GM23338 (cell line): Measurements from ENCODE around the gene DRGX. TPM values are rescaled to one million over a fixed set of nuclear protein-coding genes. Genes with fewer than 3 reads are reported as not detected.

ENCODE experiments used
- ATAC-seq: fragments of 200-7000 bp; cut with Tn5 transposase; 3 replicates; pipeline ENCODE4 v1.9.1; 2020
- DNase-seq: peaks from one replicate; pipeline ENCODE4 v3.0.0-alpha.2; 2015; ENCODE audit warnings: low spot score
- H2AFZ ChIP-seq: fragments of 200-600 bp; sonication (generic); 2 replicates; pipeline ENCODE4 v1.8.0; 2016; ENCODE audit warnings: antibody characterized with exemption, mild to moderate bottlenecking, moderate library complexity
- H3F3A ChIP-seq: fragments of 200-600 bp; sonication (generic); replicated peaks from 2 replicates; pipeline ENCODE4 v1.8.0; 2017; ENCODE audit warnings: antibody characterized with exemption, mixed run types, low read depth
- H3K27ac ChIP-seq: fragments of 200-600 bp; sonication (generic); 2 replicates; pipeline ENCODE4 v1.6.1; 2016; ENCODE audit warnings: low read depth
- H3K27me3 ChIP-seq: fragments of 200-600 bp; sonication (generic); 2 replicates; pipeline ENCODE4 v1.8.0; 2016; ENCODE audit warnings: mild to moderate bottlenecking, mixed run types, moderate library complexity; ENCODE audit not compliant: insufficient read depth
- H3K36me3 ChIP-seq: fragments of 200-600 bp; sonication (generic); 2 replicates; pipeline ENCODE4 v1.8.0; 2016; ENCODE audit warnings: mild to moderate bottlenecking; ENCODE audit not compliant: insufficient read depth
- H3K4me1 ChIP-seq: fragments of 200-600 bp; sonication (generic); 2 replicates; pipeline ENCODE4 v1.8.0; 2016; ENCODE audit warnings: mild to moderate bottlenecking, moderate library complexity; ENCODE audit not compliant: insufficient read depth
- H3K4me2 ChIP-seq: fragments of 200-600 bp; sonication (generic); 2 replicates; pipeline ENCODE4 v1.7.1; 2017; ENCODE audit warnings: mixed run types
- H3K4me3 ChIP-seq: fragments of 200-600 bp; sonication (generic); 2 replicates; pipeline ENCODE4 v1.6.1; 2016; ENCODE audit warnings: mixed run types
- H3K79me2 ChIP-seq: fragments of 200-600 bp; sonication (generic); replicated peaks from 2 replicates; pipeline ENCODE4 v1.8.0; 2017; ENCODE audit warnings: mild to moderate bottlenecking; ENCODE audit not compliant: insufficient read depth
- H3K9me2 ChIP-seq: fragments of 200-600 bp; sonication (generic); 2 replicates; pipeline ENCODE4 v1.8.0; 2017; ENCODE audit not compliant: insufficient read depth
- H4K20me1 ChIP-seq: fragments of 200-600 bp; sonication (generic); replicated peaks from 2 replicates; pipeline ENCODE4 v1.8.0; 2017; ENCODE audit warnings: mild to moderate bottlenecking; ENCODE audit not compliant: insufficient read depth
- H3K27ac Mint-ChIP-seq: 2 replicates; pipeline ENCODE4 v1.8.0; 2020; ENCODE audit warnings: inconsistent platforms, mild to moderate bottlenecking, moderate library complexity, mixed read lengths
- H3K27me3 Mint-ChIP-seq: 3 replicates; pipeline ENCODE4 v1.8.0; 2022; ENCODE audit warnings: low read depth, mild to moderate bottlenecking, moderate library complexity, mixed read lengths, inconsistent platforms; ENCODE audit not compliant: insufficient read depth, poor library complexity
- H3K36me3 Mint-ChIP-seq: 3 replicates; pipeline ENCODE4 v1.8.0; 2021; ENCODE audit warnings: low read depth, mild to moderate bottlenecking, inconsistent platforms, moderate library complexity, mixed read lengths
- H3K4me1 Mint-ChIP-seq: 3 replicates; pipeline ENCODE4 v1.8.0; 2020; ENCODE audit warnings: mild to moderate bottlenecking, inconsistent platforms, mixed read lengths
- H3K4me3 Mint-ChIP-seq: 3 replicates; pipeline ENCODE4 v1.8.0; 2021; ENCODE audit warnings: moderate library complexity, mild to moderate bottlenecking, inconsistent platforms, mixed read lengths
- H3K9me3 Mint-ChIP-seq: 3 replicates; pipeline ENCODE4 v1.8.0; 2020; ENCODE audit warnings: moderate library complexity, mild to moderate bottlenecking, inconsistent platforms, mixed read lengths
- CREB1 ChIP-seq: fragments of 250-450 bp; sonication (Bioruptor Pico); IDR thresholded peaks from 2 replicates; pipeline ENCODE4 v1.5.0; 2020; ENCODE audit warnings: low read depth, mild to moderate bottlenecking, moderate library complexity
- ETS1 ChIP-seq: IDR thresholded peaks from 2 replicates; pipeline ENCODE4 v1.6.1; 2016; ENCODE audit warnings: antibody characterized with exemption
- EZH2 ChIP-seq: fragments of 200-600 bp; sonication (generic); IDR thresholded peaks from one replicate; pipeline ENCODE4 v1.8.0; 2017; ENCODE audit warnings: antibody characterized with exemption, mild to moderate bottlenecking, low read depth; ENCODE audit not compliant: unreplicated experiment
- EZH2phosphoT487 ChIP-seq: fragments of 200-600 bp; sonication (generic); IDR thresholded peaks from one replicate; pipeline ENCODE4 v1.8.1; 2018; ENCODE audit warnings: antibody characterized with exemption; ENCODE audit not compliant: unreplicated experiment
- JUNB ChIP-seq: IDR thresholded peaks from one replicate; pipeline ENCODE4 v1.6.1; 2016; ENCODE audit warnings: antibody characterized with exemption; ENCODE audit not compliant: unreplicated experiment
- NANOG ChIP-seq: IDR thresholded peaks from 2 replicates; pipeline ENCODE4 v1.6.1; 2016; ENCODE audit warnings: antibody characterized with exemption, borderline replicate concordance
- POLR2AphosphoS5 ChIP-seq: IDR thresholded peaks from 2 replicates; pipeline ENCODE4 v1.6.1; 2016; ENCODE audit warnings: antibody characterized with exemption, low read depth
- STAT1 ChIP-seq: IDR thresholded peaks from one replicate; pipeline ENCODE4 v1.6.1; 2016; ENCODE audit warnings: antibody characterized with exemption; ENCODE audit not compliant: unreplicated experiment
- ZNF114 ChIP-seq: fragments of 250-450 bp; sonication (Bioruptor Pico); IDR thresholded peaks from 2 replicates; pipeline ENCODE4 v1.5.0; 2020; ENCODE audit warnings: mild to moderate bottlenecking, moderate library complexity
- ZNF331 ChIP-seq: fragments of 250-450 bp; sonication (Bioruptor Pico); IDR thresholded peaks from 2 replicates; pipeline ENCODE4 v1.5.0; 2020; ENCODE audit warnings: low read depth, mild to moderate bottlenecking, moderate library complexity
- polyA plus RNA-seq: library from polyadenylated mRNA; unstranded; fragments of >200 nt; fragmentation: Nextera tagmentation; extraction: Ambion mirVana; gene quantifications from 2 replicates; pipeline ENCODE4 v1.2.1, GENCODE V29; 2016
- total RNA-seq: library from RNA; depleted of rRNA; stranded (reverse); fragments of >200 nt; shearing (Covaris generic); gene quantifications from 2 replicates; pipeline ENCODE4 v1.2.3, GENCODE V29; 2014
- TF ChIP-seq, protein P1 (sequence below), 2 experiments: fragments of 200-600 bp in 1 of 2; sonication (generic) in 1 of 2; conservative IDR thresholded peaks; 2 replicates each; pipeline versions ENCODE4 v1.5.1 to v1.6.1; 2016 to 2017; ENCODE audit warnings: antibody characterized with exemption in 2 of 2, low read depth in 2 of 2, mild to moderate bottlenecking in 2 of 2, moderate library complexity in 1 of 2
- TF ChIP-seq, protein P2 (sequence below): IDR thresholded peaks from one replicate; pipeline ENCODE4 v1.6.1; 2018; ENCODE audit warnings: antibody characterized with exemption; ENCODE audit not compliant: unreplicated experiment
- TF ChIP-seq, protein P3 (sequence below): fragments of 250-450 bp; sonication (Bioruptor Pico); IDR thresholded peaks from 2 replicates; pipeline ENCODE4 v1.5.0; 2020; ENCODE audit warnings: mild to moderate bottlenecking, moderate library complexity

DRGX gene
- total and polyA plus RNA-seq, 2 experiments from 2014 or later = not detected

DNA sequence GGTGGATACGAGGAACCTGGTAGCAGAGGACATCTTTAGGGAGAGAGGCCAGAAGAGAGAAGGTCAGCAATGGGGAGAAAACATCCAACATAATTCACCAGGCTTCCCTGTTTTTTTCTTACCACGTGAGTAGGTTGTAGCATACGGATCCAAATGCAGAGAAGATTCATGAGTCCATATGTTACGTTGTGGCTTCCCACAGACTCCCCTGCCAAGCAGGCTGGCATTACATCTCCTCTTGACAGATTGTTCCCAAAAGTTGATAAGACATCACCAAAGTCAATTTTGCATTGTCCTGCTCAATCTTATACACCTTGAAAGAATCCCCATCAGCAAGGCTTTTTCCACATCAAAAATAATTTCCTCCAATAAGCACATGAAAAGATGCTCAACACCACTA lies 39.7 kb downstream of the DRGX start:
- Histone ChIP-seq H3K27me3 (no peaks in the 10 kb centered on the region), H3K4me2 (no peak overlapping the region), H3K36me3 (no peaks in the 10 kb centered on the region), H3K9me2 (no peaks in the 10 kb centered on the region), H3K27ac (no peak overlapping the region), H3K79me2 (no peaks in the 10 kb centered on the region), H3F3A (no peaks in the 10 kb centered on the region), H3K4me3 (no peak overlapping the region), H2AFZ (no peak overlapping the region), H3K4me1 (peaks cover 8% of the 10 kb centered on the region), H4K20me1 (no peaks in the 10 kb centered on the region)
- Mint-ChIP-seq H3K4me1 (peaks cover 6% of the 10 kb centered on the region; the same call in 2 of the 3 replicates), H3K36me3 (no peaks in the 10 kb centered on the region), H3K27me3 (no peaks in the 10 kb centered on the region), H3K9me3 (peaks cover 2% of the 10 kb centered on the region; the same call in 1 of the 3 replicates), H3K4me3 (no peak overlapping the region), H3K27ac (no peak overlapping the region)
- TF ChIP-seq ETS1 (no peak), EZH2 (no peak), NANOG (no peak), JUNB (no peak), ZNF114 (CRISPR knock-in tag) (no peak), POLR2AphosphoS5 (no peak), ZNF331 (CRISPR knock-in tag) (no peak), CREB1 (no peak), EZH2phosphoT487 (no peak), STAT1 (no peak)
- TF ChIP-seq, protein P1, sequence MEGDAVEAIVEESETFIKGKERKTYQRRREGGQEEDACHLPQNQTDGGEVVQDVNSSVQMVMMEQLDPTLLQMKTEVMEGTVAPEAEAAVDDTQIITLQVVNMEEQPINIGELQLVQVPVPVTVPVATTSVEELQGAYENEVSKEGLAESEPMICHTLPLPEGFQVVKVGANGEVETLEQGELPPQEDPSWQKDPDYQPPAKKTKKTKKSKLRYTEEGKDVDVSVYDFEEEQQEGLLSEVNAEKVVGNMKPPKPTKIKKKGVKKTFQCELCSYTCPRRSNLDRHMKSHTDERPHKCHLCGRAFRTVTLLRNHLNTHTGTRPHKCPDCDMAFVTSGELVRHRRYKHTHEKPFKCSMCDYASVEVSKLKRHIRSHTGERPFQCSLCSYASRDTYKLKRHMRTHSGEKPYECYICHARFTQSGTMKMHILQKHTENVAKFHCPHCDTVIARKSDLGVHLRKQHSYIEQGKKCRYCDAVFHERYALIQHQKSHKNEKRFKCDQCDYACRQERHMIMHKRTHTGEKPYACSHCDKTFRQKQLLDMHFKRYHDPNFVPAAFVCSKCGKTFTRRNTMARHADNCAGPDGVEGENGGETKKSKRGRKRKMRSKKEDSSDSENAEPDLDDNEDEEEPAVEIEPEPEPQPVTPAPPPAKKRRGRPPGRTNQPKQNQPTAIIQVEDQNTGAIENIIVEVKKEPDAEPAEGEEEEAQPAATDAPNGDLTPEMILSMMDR (conservative IDR thresholded peaks at IDR 0.05; ENCODE audit: low read depth in 2 of 2) = no peak
- TF ChIP-seq, protein P2, sequence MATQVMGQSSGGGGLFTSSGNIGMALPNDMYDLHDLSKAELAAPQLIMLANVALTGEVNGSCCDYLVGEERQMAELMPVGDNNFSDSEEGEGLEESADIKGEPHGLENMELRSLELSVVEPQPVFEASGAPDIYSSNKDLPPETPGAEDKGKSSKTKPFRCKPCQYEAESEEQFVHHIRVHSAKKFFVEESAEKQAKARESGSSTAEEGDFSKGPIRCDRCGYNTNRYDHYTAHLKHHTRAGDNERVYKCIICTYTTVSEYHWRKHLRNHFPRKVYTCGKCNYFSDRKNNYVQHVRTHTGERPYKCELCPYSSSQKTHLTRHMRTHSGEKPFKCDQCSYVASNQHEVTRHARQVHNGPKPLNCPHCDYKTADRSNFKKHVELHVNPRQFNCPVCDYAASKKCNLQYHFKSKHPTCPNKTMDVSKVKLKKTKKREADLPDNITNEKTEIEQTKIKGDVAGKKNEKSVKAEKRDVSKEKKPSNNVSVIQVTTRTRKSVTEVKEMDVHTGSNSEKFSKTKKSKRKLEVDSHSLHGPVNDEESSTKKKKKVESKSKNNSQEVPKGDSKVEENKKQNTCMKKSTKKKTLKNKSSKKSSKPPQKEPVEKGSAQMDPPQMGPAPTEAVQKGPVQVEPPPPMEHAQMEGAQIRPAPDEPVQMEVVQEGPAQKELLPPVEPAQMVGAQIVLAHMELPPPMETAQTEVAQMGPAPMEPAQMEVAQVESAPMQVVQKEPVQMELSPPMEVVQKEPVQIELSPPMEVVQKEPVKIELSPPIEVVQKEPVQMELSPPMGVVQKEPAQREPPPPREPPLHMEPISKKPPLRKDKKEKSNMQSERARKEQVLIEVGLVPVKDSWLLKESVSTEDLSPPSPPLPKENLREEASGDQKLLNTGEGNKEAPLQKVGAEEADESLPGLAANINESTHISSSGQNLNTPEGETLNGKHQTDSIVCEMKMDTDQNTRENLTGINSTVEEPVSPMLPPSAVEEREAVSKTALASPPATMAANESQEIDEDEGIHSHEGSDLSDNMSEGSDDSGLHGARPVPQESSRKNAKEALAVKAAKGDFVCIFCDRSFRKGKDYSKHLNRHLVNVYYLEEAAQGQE = no peak
- TF ChIP-seq, protein P3, sequence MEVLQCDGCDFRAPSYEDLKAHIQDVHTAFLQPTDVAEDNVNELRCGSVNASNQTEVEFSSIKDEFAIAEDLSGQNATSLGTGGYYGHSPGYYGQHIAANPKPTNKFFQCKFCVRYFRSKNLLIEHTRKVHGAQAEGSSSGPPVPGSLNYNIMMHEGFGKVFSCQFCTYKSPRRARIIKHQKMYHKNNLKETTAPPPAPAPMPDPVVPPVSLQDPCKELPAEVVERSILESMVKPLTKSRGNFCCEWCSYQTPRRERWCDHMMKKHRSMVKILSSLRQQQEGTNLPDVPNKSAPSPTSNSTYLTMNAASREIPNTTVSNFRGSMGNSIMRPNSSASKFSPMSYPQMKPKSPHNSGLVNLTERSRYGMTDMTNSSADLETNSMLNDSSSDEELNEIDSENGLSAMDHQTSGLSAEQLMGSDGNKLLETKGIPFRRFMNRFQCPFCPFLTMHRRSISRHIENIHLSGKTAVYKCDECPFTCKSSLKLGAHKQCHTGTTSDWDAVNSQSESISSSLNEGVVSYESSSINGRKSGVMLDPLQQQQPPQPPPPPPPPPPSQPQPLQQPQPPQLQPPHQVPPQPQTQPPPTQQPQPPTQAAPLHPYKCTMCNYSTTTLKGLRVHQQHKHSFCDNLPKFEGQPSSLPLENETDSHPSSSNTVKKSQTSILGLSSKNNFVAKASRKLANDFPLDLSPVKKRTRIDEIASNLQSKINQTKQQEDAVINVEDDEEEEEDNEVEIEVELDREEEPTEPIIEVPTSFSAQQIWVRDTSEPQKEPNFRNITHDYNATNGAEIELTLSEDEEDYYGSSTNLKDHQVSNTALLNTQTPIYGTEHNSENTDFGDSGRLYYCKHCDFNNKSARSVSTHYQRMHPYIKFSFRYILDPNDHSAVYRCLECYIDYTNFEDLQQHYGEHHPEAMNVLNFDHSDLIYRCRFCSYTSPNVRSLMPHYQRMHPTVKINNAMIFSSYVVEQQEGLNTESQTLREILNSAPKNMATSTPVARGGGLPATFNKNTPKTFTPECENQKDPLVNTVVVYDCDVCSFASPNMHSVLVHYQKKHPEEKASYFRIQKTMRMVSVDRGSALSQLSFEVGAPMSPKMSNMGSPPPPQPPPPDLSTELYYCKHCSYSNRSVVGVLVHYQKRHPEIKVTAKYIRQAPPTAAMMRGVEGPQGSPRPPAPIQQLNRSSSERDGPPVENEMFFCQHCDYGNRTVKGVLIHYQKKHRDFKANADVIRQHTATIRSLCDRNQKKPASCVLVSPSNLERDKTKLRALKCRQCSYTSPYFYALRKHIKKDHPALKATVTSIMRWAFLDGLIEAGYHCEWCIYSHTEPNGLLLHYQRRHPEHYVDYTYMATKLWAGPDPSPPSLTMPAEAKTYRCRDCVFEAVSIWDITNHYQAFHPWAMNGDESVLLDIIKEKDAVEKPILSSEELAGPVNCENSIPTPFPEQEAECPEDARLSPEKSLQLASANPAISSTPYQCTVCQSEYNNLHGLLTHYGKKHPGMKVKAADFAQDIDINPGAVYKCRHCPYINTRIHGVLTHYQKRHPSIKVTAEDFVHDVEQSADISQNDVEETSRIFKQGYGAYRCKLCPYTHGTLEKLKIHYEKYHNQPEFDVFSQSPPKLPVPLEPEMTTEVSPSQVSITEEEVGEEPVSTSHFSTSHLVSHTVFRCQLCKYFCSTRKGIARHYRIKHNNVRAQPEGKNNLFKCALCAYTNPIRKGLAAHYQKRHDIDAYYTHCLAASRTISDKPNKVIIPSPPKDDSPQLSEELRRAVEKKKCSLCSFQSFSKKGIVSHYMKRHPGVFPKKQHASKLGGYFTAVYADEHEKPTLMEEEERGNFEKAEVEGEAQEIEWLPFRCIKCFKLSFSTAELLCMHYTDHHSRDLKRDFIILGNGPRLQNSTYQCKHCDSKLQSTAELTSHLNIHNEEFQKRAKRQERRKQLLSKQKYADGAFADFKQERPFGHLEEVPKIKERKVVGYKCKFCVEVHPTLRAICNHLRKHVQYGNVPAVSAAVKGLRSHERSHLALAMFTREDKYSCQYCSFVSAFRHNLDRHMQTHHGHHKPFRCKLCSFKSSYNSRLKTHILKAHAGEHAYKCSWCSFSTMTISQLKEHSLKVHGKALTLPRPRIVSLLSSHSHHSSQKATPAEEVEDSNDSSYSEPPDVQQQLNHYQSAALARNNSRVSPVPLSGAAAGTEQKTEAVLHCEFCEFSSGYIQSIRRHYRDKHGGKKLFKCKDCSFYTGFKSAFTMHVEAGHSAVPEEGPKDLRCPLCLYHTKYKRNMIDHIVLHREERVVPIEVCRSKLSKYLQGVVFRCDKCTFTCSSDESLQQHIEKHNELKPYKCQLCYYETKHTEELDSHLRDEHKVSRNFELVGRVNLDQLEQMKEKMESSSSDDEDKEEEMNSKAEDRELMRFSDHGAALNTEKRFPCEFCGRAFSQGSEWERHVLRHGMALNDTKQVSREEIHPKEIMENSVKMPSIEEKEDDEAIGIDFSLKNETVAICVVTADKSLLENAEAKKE (CRISPR knock-in tag) = no peak
- ATAC-seq = no peak
- no peak for DNase-seq
